ENCODE measurements around the gene L2HGDH.

The L2HGDH gene

DNA sequence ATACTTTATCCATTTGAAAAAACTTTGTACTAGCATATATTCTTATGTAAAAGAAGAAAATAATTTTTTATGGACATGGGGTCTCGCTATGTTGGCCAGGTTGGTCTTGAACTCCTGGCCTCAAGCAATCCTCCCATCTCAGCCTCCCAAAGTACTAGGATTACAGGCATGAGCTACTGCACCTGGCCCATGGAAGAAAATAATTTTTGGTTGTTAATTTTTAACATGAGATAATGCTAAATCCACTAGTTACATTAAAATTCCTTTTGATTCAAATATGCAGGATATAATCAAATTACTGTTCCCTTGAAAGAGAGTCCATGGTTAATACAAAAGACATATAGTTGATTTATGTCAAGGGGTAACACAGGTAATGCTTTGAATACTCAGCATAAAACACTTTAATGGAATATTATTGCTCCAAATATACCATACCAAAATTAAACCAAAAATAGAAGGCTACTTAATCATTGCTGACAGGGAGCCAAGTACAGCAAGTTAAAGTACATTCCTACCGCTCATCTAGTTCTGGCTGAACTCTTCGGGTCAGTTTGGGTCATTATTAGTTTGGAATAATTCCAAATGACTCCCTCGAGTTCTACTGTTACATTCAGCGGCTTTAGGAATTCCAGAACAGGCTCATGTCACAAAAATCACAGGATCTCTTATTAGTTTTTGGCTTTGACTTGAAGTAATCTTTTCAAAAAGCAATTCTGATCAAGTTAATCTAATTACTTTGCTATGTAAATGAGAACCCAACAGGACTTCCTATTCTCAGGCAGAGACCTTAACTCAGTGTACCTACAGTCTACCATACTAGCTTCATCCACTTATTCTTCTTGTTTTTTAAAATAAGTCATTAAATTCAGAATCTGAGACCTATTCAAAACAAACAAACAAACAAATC is 86.7 kb downstream of the L2HGDH start:
- DNase-seq = no peak

GRCh38 chr14:50222055-50222613 is 89.9 kb downstream of the L2HGDH start:
- DNase-seq = no peak

- DNase-seq = no peak
Observed at GRCh38 chr14:50218501-50218900, 93.5 kb downstream of the L2HGDH start.

- no peak for DNase-seq
Observed at GRCh38 chr14:50215416-50215815, 96.6 kb downstream of the L2HGDH start.

GRCh38 chr14:50213795-50214194 is 98.2 kb downstream of the L2HGDH start:
- no peak for DNase-seq

GRCh38 chr14:50212726-50213125 is 99.3 kb downstream of the L2HGDH start:
- DNase-seq = no peak

- no peak for DNase-seq
Observed at GRCh38 chr14:50210074-50210473, 102.0 kb downstream of the L2HGDH start.

DNA sequence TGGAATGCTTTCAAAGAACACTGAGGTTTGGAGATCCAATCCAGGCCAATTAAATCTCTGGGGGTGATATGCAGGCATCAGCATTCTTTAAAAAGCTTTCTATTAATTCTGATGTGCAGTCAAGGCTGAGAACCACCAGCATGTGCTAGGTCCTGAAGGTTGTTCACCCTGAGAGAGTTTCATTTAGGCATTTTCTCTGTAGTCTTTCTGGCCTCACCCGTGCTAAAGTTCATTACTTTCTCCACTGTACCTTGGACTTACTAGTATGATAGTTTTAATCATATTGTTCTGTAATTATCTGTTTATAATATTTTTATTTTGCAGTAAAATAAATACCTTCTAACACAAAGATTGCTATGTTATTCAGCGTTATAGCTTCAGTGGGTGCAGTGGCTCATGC is 113.5 kb downstream of the L2HGDH start:
- DNase-seq = no peak

- DNase-seq = no peak
Observed at GRCh38 chr14:50191499-50191898, 120.5 kb downstream of the L2HGDH start.

Data from activated T-cell treated with anti-CD3 and anti-CD28 coated beads for 4 hours (primary cell).